Measurements from ENCODE around the gene MAPK12.

GRCh38 chr22:50294319-50294656 is 32.8 kb upstream of the MAPK12 start:
- TF ChIP-seq, protein P1, sequence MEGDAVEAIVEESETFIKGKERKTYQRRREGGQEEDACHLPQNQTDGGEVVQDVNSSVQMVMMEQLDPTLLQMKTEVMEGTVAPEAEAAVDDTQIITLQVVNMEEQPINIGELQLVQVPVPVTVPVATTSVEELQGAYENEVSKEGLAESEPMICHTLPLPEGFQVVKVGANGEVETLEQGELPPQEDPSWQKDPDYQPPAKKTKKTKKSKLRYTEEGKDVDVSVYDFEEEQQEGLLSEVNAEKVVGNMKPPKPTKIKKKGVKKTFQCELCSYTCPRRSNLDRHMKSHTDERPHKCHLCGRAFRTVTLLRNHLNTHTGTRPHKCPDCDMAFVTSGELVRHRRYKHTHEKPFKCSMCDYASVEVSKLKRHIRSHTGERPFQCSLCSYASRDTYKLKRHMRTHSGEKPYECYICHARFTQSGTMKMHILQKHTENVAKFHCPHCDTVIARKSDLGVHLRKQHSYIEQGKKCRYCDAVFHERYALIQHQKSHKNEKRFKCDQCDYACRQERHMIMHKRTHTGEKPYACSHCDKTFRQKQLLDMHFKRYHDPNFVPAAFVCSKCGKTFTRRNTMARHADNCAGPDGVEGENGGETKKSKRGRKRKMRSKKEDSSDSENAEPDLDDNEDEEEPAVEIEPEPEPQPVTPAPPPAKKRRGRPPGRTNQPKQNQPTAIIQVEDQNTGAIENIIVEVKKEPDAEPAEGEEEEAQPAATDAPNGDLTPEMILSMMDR (IDR thresholded peaks at IDR 0.05), result no peak
- TF ChIP-seq POLR2A (IDR thresholded peaks at IDR 0.05), result no peak
